DMS114 treated with DMSO at 0.1 percent for 48 hours (cell line): ENCODE measurements around the gene PLCB1.

Experiments used
- DNase-seq: peaks from one replicate; lab custom pipeline; 2025; ENCODE audit not compliant: unreplicated experiment; lab: John Stamatoyannopoulos, UW

Gene PLCB1

GRCh38 chr20:8749101-8749500, 617.0 kb downstream of the PLCB1 start:
- DNase-seq, result no peak

- no peak for DNase-seq
Observed at GRCh38 chr20:8749986-8750385, 617.9 kb downstream of the PLCB1 start.

- no peak for DNase-seq
Observed at GRCh38 chr20:8755340-8756118, 623.5 kb downstream of the PLCB1 start.

GRCh38 chr20:8756410-8756809, 624.3 kb downstream of the PLCB1 start:
- no peak for DNase-seq

- DNase-seq, result no peak
Observed at GRCh38 chr20:8757146-8757545, 625.1 kb downstream of the PLCB1 start.

GRCh38 chr20:8764344-8764962, 632.4 kb downstream of the PLCB1 start:
- no peak for DNase-seq

- no peak for DNase-seq
Observed at GRCh38 chr20:8766868-8767390, 634.9 kb downstream of the PLCB1 start.

GRCh38 chr20:8774412-8774811, 642.3 kb downstream of the PLCB1 start:
- no peak for DNase-seq

- DNase-seq, result no peak
Observed at GRCh38 chr20:8777911-8778310, 645.8 kb downstream of the PLCB1 start.

- DNase-seq, result no peak
Observed at GRCh38 chr20:8778387-8778786, 646.3 kb downstream of the PLCB1 start.

- DNase-seq, result no peak
Observed at GRCh38 chr20:8780915-8781314, 648.8 kb downstream of the PLCB1 start.

- DNase-seq, result no peak
Observed at GRCh38 chr20:8782804-8783203, 650.7 kb downstream of the PLCB1 start.

GRCh38 chr20:8783734-8784133, 651.7 kb downstream of the PLCB1 start:
- no peak for DNase-seq

GRCh38 chr20:8786383-8786782, 654.3 kb downstream of the PLCB1 start:
- DNase-seq, result no peak

- no peak for DNase-seq
Observed at GRCh38 chr20:8787090-8787489, 655.0 kb downstream of the PLCB1 start.

- DNase-seq, result no peak
Observed at GRCh38 chr20:8788275-8788674, 656.2 kb downstream of the PLCB1 start.

GRCh38 chr20:8788831-8789230, 656.8 kb downstream of the PLCB1 start:
- DNase-seq, result no peak

GRCh38 chr20:8790442-8791074, 658.5 kb downstream of the PLCB1 start:
- DNase-seq, result peak; percentile 21

GRCh38 chr20:8795404-8795803, 663.3 kb downstream of the PLCB1 start:
- no peak for DNase-seq

- no peak for DNase-seq
Observed at GRCh38 chr20:8796088-8796660, 664.1 kb downstream of the PLCB1 start.

GRCh38 chr20:8798505-8798904, 666.4 kb downstream of the PLCB1 start:
- no peak for DNase-seq

- DNase-seq, result no peak
Observed at GRCh38 chr20:8800089-8800488, 668.0 kb downstream of the PLCB1 start.
